ENCODE measurements around the gene ICAM5. TPM values are rescaled to one million over a fixed set of nuclear protein-coding genes. Genes with fewer than 3 reads are reported as not detected.
"Not testable (repeated sequence)": the region's sequence is repeated elsewhere in the genome, so short reads cannot be mapped to it uniquely, and the experiment has no call there.

The ICAM5 gene
- polyA plus RNA-seq, 1 donor: 0.23 TPM

DNA sequence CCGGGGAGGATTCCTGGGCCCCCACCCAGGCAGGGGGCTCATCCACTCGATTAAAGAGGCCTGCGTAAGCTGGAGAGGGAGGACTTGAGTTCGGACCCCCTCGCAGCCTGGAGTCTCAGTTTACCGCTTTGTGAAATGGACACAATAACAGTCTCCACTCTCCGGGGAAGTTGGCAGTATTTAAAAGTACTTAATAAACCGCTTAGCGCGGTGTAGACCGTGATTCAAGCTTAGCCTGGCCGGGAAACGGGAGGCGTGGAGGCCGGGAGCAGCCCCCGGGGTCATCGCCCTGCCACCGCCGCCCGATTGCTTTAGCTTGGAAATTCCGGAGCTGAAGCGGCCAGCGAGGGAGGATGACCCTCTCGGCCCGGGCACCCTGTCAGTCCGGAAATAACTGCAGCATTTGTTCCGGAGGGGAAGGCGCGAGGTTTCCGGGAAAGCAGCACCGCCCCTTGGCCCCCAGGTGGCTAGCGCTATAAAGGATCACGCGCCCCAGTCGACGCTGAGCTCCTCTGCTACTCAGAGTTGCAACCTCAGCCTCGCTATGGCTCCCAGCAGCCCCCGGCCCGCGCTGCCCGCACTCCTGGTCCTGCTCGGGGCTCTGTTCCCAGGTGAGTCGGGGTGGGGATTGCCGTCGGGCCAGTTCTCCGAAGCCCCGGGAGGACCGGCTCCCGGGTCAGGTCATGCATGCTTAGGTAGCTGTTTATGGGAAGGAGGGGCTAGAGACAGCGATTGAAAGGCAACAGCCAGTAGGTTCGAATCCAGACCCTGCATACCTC lies 18.9 kb upstream of the ICAM5 start, which contains the start of gene ICAM1:
TSS of gene ICAM1 (plus strand) at position 505 of the 779 bp plus-strand sequence. CDS start at position 545, 40 bp downstream.
- no peak for DNase-seq

DNA sequence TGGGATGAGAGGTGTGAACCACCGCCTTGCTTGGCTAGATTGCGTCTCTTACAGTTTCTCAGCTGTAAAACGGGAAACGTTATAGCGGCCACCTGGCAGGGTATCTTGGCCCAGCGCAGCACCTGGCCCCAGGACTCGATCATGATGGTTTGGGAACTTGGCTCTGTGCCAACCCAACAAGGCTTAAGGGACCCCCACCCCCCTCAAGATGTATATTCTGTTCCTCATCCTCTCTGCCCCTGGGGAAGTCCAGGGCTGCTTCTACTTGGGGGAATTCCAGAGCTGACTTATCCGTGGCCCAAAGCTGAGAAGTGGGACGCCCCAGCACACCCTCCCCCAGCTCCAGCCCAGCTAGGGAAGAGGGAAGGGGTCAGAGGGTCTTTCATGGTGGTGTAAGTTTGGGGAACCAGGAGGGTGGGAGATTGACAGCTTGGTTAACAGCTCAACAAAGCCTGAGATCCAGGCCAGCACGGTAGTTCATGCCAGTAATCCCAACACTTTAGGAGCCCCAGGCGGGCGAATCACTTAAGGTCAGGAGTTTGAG lies 18.1 kb upstream of the ICAM5 start:
- no peak for DNase-seq

DNA sequence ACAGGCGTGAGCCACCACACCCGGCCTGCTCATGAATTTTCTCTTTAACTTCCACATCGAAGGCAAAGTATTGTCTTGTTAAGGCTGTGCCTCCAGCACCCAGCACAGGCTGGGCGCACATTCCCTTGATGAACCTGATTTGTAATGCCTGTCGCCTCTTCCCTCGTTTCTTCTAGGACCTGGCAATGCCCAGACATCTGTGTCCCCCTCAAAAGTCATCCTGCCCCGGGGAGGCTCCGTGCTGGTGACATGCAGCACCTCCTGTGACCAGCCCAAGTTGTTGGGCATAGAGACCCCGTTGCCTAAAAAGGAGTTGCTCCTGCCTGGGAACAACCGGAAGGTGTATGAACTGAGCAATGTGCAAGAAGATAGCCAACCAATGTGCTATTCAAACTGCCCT lies 15.2 kb upstream of the ICAM5 start:
- no peak for DNase-seq

DNA sequence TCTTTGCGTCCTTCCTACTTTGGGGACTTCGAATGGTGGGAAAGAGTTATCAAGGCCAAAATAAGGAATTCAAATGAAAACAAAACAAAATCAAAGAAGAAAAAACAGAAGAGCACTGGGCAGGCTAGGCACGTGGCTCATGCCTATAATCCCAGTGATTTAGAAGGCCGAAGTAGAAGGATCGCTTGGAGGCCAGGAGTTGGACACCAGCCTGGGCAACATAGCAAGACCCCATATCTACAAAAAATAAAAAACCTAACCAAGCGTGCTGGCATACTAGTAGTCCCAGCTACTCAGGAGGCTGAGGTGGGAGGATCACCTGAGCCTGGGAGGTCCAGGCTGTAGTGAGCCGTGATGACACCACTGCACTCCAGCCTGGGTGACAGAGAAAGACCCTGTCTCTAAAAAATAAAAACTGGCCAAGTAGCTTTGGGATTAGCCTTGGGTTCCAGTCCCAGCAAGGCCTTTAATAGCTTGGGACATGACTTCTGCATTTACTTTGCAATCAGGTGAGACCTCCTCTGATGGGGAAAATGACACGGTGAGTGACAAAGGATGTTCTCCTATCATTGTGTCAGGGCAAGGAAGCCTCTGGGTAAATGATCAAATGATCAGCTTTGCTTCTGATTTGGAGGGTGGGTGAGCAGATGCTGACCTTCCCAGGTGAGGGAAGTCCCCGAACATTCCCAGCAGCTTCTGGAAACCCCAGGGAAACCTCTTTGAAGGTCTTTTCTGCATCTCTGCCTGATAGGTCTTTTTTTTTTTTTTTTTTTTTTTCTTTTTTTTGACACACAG lies 11.8 kb upstream of the ICAM5 start:
- DNase-seq: no peak

DNA sequence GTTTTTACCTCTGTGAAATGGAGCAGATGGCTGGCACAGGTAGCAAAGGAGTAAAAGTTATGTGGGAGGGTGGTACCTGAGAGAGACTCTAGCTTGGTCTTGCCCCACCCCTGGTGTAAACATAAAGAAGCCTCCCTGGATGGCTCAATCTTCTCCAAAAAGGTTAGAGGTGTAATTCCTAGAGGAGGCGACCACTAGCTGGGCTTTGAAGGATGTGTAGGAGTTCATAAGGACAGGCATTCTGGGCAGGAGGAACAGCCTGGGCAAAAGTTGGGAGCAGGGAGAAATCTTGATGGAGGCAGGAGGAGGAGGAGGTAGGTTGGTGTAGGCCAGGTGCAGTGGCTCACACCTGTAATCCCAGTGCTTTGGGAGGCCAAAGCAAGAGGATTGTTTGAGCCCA lies 10.8 kb upstream of the ICAM5 start:
- DNase-seq: no peak

DNA sequence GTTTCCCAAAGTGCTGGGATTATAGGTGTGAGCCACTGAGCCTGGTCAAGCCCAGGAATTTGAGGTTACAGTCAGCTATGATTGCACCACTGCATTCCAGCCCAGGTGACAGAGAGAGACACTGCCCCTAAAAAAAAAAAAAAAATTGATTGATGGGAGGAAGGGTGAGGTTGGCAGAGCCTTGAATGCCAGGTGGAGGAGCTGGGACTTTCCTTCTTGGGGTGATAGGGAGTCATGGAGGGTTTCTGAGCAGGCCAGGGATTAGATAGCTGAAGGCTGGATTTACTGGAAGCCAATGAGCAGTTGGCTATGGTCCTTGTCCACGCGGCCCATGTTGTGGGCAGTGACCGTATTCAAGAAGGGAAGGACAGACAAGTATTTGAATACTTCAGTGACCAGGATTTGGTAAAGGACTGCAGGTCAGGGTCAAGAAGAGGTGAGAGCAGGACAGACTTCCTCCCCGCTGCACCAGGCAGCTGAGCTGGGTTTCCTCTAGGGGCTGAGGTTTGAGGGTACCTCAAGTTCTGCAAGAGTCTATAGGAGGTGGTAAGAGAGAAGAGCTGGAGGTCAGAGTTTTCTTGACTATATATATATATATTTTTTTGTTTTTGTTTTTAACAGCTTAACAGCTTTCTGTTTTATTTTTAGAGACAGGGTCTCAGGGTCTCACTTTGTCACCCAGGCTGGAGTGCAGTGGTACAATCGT lies 9.9 kb upstream of the ICAM5 start:
- DNase-seq: no peak

DNA sequence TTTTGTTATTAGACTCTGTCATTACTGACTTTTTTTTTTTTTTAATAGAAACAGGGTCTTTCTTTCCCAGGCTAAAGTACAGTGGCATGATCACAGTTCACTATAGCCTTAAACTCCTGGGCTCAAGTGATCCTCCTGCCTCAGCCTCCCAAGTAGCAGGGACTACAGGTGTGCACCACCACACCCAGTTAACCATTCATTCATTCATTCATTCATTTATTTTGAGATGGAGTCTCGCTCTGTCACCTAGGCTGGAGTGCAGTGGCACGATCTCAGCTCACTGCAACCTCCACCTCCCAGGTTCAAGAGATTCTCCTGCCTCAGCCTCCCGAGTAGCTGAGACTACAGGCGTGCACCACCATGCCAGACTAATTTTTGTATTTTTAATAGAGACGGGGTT lies 7.7 kb upstream of the ICAM5 start:
- not testable (repeated sequence) for DNase-seq

DNA sequence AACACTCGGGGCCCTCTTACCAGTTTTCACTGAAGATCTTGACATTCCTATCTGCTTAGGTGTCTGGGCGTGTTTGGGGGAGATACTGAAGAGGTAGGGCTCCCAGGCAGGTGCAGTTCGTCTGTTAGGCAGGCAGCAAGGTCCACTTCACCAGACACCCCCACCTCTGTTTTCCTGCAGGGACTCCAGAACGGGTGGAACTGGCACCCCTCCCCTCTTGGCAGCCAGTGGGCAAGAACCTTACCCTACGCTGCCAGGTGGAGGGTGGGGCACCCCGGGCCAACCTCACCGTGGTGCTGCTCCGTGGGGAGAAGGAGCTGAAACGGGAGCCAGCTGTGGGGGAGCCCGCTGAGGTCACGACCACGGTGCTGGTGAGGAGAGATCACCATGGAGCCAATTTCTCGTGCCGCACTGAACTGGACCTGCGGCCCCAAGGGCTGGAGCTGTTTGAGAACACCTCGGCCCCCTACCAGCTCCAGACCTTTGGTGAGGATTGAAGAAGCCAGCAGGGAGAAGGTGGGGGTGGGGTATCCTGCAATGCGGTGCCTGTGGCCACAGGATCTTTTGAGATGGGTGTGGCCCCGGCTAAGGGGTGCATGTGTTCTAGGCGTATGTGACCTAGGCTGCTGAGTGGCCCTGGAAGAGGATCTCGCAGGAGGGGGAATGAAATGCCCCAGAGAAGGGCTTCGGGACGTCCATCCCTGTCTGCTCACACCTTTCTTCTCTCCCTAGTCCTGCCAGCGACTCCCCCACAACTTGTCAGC lies 6.3 kb upstream of the ICAM5 start:
- DNase-seq: no peak

DNA sequence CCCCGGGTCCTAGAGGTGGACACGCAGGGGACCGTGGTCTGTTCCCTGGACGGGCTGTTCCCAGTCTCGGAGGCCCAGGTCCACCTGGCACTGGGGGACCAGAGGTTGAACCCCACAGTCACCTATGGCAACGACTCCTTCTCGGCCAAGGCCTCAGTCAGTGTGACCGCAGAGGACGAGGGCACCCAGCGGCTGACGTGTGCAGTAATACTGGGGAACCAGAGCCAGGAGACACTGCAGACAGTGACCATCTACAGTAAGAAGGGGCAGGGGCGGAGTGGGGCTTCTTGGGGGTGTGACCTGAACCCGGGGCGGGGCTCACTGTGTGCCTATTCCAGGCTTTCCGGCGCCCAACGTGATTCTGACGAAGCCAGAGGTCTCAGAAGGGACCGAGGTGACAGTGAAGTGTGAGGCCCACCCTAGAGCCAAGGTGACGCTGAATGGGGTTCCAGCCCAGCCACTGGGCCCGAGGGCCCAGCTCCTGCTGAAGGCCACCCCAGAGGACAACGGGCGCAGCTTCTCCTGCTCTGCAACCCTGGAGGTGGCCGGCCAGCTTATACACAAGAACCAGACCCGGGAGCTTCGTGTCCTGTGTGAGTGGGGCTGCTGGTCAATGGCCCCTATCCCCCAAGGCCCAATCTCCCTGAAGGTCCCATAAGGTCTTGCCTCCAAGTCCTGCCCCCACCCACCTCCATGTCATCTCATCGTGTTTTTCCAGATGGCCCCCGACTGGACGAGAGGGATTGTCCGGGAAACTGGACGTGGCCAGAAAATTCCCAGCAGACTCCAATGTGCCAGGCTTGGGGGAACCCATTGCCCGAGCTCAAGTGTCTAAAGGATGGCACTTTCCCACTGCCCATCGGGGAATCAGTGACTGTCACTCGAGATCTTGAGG lies 5.4 kb upstream of the ICAM5 start:
- no peak for DNase-seq

DNA sequence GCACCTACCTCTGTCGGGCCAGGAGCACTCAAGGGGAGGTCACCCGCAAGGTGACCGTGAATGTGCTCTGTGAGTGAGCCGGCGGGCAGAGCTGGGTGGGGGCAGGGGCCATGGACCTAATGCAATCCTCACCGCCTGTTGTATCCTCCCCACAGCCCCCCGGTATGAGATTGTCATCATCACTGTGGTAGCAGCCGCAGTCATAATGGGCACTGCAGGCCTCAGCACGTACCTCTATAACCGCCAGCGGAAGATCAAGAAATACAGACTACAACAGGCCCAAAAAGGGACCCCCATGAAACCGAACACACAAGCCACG lies 4.8 kb upstream of the ICAM5 start:
- DNase-seq: no peak

DNA sequence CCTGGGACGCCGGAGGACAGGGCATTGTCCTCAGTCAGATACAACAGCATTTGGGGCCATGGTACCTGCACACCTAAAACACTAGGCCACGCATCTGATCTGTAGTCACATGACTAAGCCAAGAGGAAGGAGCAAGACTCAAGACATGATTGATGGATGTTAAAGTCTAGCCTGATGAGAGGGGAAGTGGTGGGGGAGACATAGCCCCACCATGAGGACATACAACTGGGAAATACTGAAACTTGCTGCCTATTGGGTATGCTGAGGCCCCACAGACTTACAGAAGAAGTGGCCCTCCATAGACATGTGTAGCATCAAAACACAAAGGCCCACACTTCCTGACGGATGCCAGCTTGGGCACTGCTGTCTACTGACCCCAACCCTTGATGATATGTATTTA lies 4.4 kb upstream of the ICAM5 start:
- DNase-seq: no peak

DNA sequence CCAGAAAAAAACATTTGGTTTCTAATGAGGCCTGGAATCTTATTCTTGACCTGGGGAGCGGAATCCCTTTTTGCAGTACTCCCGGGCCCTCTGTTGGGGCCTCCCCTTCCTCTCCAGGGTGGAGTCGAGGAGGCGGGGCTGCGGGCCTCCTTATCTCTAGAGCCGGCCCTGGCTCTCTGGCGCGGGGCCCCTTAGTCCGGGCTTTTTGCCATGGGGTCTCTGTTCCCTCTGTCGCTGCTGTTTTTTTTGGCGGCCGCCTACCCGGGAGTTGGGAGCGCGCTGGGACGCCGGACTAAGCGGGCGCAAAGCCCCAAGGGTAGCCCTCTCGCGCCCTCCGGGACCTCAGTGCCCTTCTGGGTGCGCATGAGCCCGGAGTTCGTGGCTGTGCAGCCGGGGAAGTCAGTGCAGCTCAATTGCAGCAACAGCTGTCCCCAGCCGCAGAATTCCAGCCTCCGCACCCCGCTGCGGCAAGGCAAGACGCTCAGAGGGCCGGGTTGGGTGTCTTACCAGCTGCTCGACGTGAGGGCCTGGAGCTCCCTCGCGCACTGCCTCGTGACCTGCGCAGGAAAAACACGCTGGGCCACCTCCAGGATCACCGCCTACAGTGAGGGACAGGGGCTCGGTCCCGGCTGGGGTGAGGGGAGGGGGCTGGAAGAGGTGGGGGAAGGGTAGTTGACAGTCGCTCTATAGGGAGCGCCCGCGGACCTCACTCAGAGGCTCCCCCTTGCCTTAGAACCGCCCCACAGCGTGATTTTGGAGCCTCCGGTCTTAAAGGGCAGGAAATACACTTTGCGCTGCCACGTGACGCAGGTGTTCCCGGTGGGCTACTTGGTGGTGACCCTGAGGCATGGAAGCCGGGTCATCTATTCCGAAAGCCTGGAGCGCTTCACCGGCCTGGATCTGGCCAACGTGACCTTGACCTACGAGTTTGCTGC lies 2.7 kb upstream of the ICAM5 start, which contains the start of gene ICAM4:
TSS of gene ICAM4 (plus strand) at position 153 of the 935 bp plus-strand sequence. CDS start at position 211, 58 bp downstream.
- DNase-seq: no peak

DNA sequence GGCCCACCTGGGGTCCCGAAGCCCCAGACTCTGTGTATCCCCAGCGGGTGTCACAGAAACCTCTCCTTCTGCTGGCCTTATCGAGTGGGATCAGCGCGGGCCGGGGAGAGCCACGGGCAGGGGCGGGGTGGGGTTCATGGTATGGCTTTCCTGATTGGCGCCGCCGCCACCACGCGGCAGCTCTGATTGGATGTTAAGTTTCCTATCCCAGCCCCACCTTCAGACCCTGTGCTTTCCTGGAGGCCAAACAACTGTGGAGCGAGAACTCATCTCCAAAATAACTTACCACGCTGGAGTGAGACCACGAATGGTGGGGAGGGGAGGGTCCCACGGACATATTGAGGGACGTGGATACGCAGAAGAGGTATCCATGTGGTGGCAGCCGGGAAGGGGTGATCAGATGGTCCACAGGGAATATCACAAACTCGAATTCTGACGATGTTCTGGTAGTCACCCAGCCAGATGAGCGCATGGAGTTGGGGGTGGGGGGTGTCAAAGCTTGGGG lies 1.0 kb upstream of the ICAM5 start:
- no peak for DNase-seq

DNA sequence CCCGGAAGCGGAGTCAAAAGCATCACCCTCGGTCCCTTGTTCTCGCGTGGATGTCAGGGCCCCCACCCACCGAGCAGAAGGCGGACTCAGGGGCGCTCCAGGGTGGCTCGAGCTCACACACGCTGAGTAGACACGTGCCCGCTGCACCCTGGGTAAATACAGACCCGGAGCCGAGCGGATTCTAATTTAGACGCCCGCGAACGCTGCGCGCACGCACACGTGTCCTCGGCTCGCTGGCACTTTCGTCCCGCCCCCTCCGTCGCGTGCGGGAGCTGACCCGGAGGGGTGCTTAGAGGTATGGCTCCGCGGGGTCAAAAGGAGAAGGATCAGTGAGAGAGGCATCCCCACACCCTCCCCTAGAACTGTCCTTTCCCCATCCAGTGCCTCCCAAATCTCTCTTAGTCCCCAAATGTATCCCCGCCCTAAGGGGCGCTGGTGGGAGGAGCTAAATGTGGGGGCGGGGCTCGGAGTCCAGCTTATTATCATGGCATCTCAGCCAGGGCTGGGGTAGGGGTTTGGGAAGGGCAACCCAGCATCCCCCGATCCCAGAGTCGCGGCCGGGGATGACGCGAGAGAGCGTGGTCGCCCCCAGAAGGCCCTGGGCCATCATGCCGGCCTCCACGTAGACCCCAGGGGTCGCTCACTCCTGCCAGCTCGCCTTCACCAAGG lies 451 bp upstream of the ICAM5 start:
- no peak for DNase-seq

DNA sequence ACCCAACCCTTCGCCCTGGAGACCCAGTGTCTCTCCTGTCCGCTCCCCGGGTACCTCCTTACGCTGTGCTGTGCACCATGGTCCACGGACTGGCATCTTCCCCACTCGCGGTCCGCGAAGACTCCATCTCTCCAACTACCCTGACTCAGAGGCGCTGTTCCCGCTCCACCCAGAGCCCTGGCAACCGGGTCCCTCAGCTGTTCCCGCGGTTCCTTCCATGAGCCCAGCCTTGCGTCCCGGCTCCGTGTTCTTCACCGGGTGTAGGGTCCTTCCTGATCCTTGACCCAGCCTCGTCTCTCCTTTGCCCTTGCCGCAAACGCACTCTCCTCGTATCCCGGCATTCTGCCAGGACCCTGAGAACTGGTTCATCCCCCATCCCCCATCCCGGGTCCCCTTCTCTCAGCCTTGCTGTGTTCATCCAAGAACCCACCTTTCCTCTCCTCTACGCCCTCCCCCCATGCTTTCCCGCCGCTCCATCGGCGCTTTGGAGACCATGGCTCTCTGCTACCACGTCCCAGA lies 664 bp downstream of the ICAM5 start:
- DNase-seq: no peak

DNA sequence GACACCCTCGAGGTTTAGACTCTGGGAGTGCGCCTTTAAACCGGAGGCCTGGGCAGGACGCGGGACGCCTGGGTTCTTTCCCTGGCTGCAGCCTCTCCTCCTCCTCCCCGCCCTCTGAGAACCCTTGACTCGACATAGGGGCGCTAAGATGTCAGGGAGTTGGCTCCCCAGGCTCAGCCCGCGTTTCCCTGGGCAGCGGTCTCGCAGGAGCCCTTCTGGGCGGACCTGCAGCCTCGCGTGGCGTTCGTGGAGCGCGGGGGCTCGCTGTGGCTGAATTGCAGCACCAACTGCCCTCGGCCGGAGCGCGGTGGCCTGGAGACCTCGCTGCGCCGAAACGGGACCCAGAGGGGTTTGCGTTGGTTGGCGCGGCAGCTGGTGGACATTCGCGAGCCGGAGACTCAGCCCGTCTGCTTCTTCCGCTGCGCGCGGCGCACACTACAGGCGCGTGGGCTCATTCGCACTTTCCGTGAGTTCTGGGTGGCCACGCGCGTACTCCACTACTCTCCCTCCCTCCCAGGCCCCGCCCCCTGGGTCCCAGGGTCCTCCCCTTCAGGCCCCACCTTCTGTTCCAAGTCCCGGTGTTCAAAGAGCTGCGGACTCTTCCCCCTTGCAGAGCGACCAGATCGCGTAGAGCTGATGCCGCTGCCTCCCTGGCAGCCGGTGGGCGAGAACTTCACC lies 1.3 kb downstream of the ICAM5 start:
- no peak for DNase-seq

DNA sequence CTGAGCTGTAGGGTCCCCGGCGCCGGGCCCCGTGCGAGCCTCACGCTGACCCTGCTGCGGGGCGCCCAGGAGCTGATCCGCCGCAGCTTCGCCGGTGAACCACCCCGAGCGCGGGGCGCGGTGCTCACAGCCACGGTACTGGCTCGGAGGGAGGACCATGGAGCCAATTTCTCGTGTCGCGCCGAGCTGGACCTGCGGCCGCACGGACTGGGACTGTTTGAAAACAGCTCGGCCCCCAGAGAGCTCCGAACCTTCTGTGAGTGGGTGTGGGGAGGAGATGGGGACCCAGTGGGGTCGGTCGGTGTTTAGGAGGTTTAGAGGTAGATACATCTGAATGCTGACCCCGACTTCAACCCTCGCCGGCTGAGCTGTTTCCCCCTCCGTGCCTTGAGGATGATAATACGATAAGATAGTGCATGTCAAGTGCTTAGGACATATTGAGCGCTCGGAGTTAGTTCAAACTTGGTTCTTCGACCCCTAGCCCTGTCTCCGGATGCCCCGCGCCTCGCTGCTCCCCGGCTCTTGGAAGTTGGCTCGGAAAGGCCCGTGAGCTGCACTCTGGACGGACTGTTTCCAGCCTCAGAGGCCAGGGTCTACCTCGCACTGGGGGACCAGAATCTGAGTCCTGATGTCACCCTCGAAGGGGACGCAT lies 1.9 kb downstream of the ICAM5 start:
- DNase-seq: no peak

Measured in hindlimb muscle (tissue), 1 donor.